ENCODE results near the gene KRT35.

KRT35 gene

GRCh38 chr17:41481036-41481435 is at the start of gene KRT35:
TSS of gene KRT35 (minus strand) at chr17:41481151. CDS start at chr17:41481097, 54 bp downstream.
- DNase-seq, result no peak

- no peak for DNase-seq
Observed at GRCh38 chr17:41530062-41531048, 49.4 kb upstream of the KRT35 start.

- no peak for DNase-seq
Observed at GRCh38 chr17:41529491-41529915, 48.6 kb upstream of the KRT35 start.

- DNase-seq, result no peak
Observed at GRCh38 chr17:41528959-41529353, 48.0 kb upstream of the KRT35 start.

GRCh38 chr17:41527063-41528023 is 46.4 kb upstream of the KRT35 start:
- DNase-seq, result no peak

GRCh38 chr17:41524261-41524660 is 43.3 kb upstream of the KRT35 start:
- DNase-seq, result no peak

- DNase-seq, result no peak
Observed at GRCh38 chr17:41523787-41524186, 42.8 kb upstream of the KRT35 start.

- no peak for DNase-seq
Observed at GRCh38 chr17:41523225-41523593, 42.3 kb upstream of the KRT35 start.

- no peak for DNase-seq
Observed at GRCh38 chr17:41522301-41523224, 41.6 kb upstream of the KRT35 start.

- no peak for DNase-seq
Observed at GRCh38 chr17:41521574-41522261, 40.8 kb upstream of the KRT35 start.

GRCh38 chr17:41520821-41521521 is 40.0 kb upstream of the KRT35 start:
- DNase-seq, result no peak

GRCh38 chr17:41519501-41520224 is 38.7 kb upstream of the KRT35 start:
- DNase-seq, result no peak

- no peak for DNase-seq
Observed at GRCh38 chr17:41518789-41519449, 38.0 kb upstream of the KRT35 start, which contains the start of gene KRT15. TSS of gene KRT15 (minus strand) at chr17:41518890. CDS start at chr17:41518827, 63 bp downstream.

- no peak for DNase-seq
Observed at GRCh38 chr17:41518031-41518430, 37.1 kb upstream of the KRT35 start.

- DNase-seq, result no peak
Observed at GRCh38 chr17:41516830-41517283, 35.9 kb upstream of the KRT35 start.

GRCh38 chr17:41516147-41516829 is 35.3 kb upstream of the KRT35 start:
- DNase-seq, result no peak

GRCh38 chr17:41513168-41513547 is 32.2 kb upstream of the KRT35 start:
- DNase-seq, result no peak

- no peak for DNase-seq
Observed at GRCh38 chr17:41512546-41513167, 31.7 kb upstream of the KRT35 start.
